Gastroesophageal sphincter (tissue), 3 donors: Measurements from ENCODE around the gene FUT8.

Source experiments
- CTCF ChIP-seq, 4 experiments: fragments of 200-600 bp in 2 of 4; fragments of 450-650 bp in 2 of 4; sonication (generic) in 1 of 4; IDR thresholded peaks; one replicate each; pipeline ENCODE4 v1.5.1; 2017 to 2019; ENCODE audit warnings: antibody characterized with exemption in 4 of 4, mild to moderate bottlenecking in 2 of 4, moderate library complexity in 2 of 4
- EP300 ChIP-seq: sonication (generic); formaldehyde crosslinking; IDR thresholded peaks from one replicate; pipeline ENCODE4 v1.6.1; 2017; ENCODE audit warnings: antibody characterized with exemption, mild to moderate bottlenecking

GRCh38 chr14:65787461-65787860 is 374.9 kb downstream of the FUT8 start:
- TF ChIP-seq EP300 (no peak), CTCF (IDR thresholded peaks at IDR 0.05) (no peak)
